ENCODE data around the gene PTPRJ. TPM values are rescaled to one million over a fixed set of nuclear protein-coding genes. Genes with fewer than 3 reads are reported as not detected.

PTPRJ gene
- total and polyA plus RNA-seq, 2 of the 4 experiments (the other 2 are of a cell fraction): 5.6 to 14.9 TPM

GRCh38 chr11:48058064-48058463, 77.7 kb downstream of the PTPRJ start:
- Histone ChIP-seq H3K4me1 (ENCODE audit: control insufficient read depth, insufficient read depth, low read length) (peaks cover 15% of the 10 kb centered on the region), H3K9ac (ENCODE audit: low read depth, low read length) (no peak overlapping the region), H3K79me1 (ENCODE audit: low read depth in 1 of 2, low read length in 2 of 2) (peaks cover 45 to 66% of the 10 kb centered on the region in 2 experiments), H2AK9ac (replicated peaks; ENCODE audit: low read depth, low read length, poor library complexity) (no peak overlapping the region), H4K5ac (ENCODE audit: low read depth, low read length) (no peak overlapping the region), H4K8ac (ENCODE audit: low read depth in 2 of 2, low read length in 2 of 2) (no peak overlapping the region), H3K4me3 (ENCODE audit: insufficient read depth, low read depth, low read length) (no peak overlapping the region), H3K9me1 (ENCODE audit: insufficient read depth, low read length) (peaks cover 20% of the 10 kb centered on the region), H3K27ac (ENCODE audit: insufficient read depth, low read length) (no peak overlapping the region), H3K4ac (ENCODE audit: low read depth, low read length) (no peak overlapping the region), H2AK5ac (ENCODE audit: low read depth, low read length) (no peak overlapping the region), H3K4me2 (ENCODE audit: low read depth, low read length) (no peak overlapping the region), H3K18ac (ENCODE audit: low read depth, low read length) (no peak overlapping the region), H3K14ac (replicated peaks; ENCODE audit: low read depth, low read length) (0 out of 2 replicates have a peak overlapping the region, but pooled peaks have one; percentile 15), H4K91ac (ENCODE audit: insufficient read depth, low read depth, low read length) (no peak overlapping the region), H3K23ac (ENCODE audit: low read depth, low read length) (no peak overlapping the region), H4K20me1 (ENCODE audit: insufficient read depth, low read length) (peaks cover 7% of the 10 kb centered on the region; the same call in 1 of the 2 replicates), H3K56ac (ENCODE audit: extremely low read depth, insufficient read depth, low read length) (no peak overlapping the region), H3K9me3 (ENCODE audit: control insufficient read depth, insufficient read depth, low read length) (no peaks in the 10 kb centered on the region), H2BK5ac (ENCODE audit: low read depth, low read length, poor library complexity, severe bottlenecking) (no peak overlapping the region), H2BK120ac (ENCODE audit: low read depth, low read length) (no peak overlapping the region), H3K36me3 (ENCODE audit: control insufficient read depth, insufficient read depth, low read length) (no peaks in the 10 kb centered on the region), H2AFZ (replicated peaks; ENCODE audit: low read length, poor library complexity) (no peak overlapping the region), H2BK15ac (ENCODE audit: low read depth, low read length) (no peak overlapping the region), H2BK20ac (ENCODE audit: low read depth, low read length) (no peak overlapping the region), H3K27me3 (ENCODE audit: control insufficient read depth, insufficient read depth, low read length) (no peaks in the 10 kb centered on the region)
- no TSS peak for BruUV-seq (replicated peaks)
- in situ Hi-C loops (cut with MboI; ENCODE audit: low sequenced_read_pairs) (no loop called here), intact Hi-C loops (cut with micrococcal nuclease) (no loop called here), dilution Hi-C loops (cut with HindIII; ENCODE audit: low sequenced_read_pairs, unreplicated experiment) (no loop called here)
- ATAC-seq (ENCODE audit: low read depth) (no peak), DNase-seq (no peak)
- no CpG with 5 or more reads among the region's 2 CpGs for WGBS, 2 experiments (ENCODE audit: extremely low coverage in 2 of 2, insufficient read length in 1 of 2)
- ChIA-PET POLR2A (ENCODE audit: unreplicated experiment) (no interaction called here), CTCF (no interaction called here)
- TF ChIP-seq FOS (IDR thresholded peaks at IDR 0.05; ENCODE audit: low read depth, low read length) (no peak), CTCF (conservative IDR thresholded peaks at IDR 0.05; ENCODE audit: low read depth, low read length) (no peak), NFE2L2 (IDR thresholded peaks at IDR 0.05; ENCODE audit: low read depth, low read length) (no peak), MAZ (IDR thresholded peaks at IDR 0.05; ENCODE audit: borderline replicate concordance, low read depth, low read length) (no peak), CEBPB (IDR thresholded peaks at IDR 0.05; ENCODE audit: low read depth, low read length) (no peak), POLR2A (IDR thresholded peaks at IDR 0.05; ENCODE audit: low read depth, low read length) (no peak), MXI1 (IDR thresholded peaks at IDR 0.05; ENCODE audit: borderline replicate concordance, low read depth, low read length) (no peak), SMC3 (IDR thresholded peaks at IDR 0.05; ENCODE audit: low read depth, low read length) (no peak)
